Type B pancreatic cell (in vitro differentiated cells): Measurements from ENCODE around the gene SDK1. TPM values are rescaled to one million over a fixed set of nuclear protein-coding genes. Genes with fewer than 3 reads are reported as not detected.

ENCODE experiments used
- DNase-seq: peaks from one replicate; pipeline ENCODE4 v3.0.0; 2021; ENCODE audit warnings: mixed read lengths; ENCODE audit not compliant: unreplicated experiment; ENCODE audit errors: extremely low spot score
- H3K27ac Mint-ChIP-seq: 2 replicates; pipeline ENCODE4 v1.8.0; 2021; ENCODE audit warnings: mild to moderate bottlenecking, mixed read lengths
- H3K27me3 Mint-ChIP-seq: 2 replicates; pipeline ENCODE4 v1.8.0; 2021; ENCODE audit warnings: mixed read lengths
- H3K36me3 Mint-ChIP-seq: 2 replicates; pipeline ENCODE4 v1.8.0; 2021; ENCODE audit warnings: mixed read lengths
- H3K4me1 Mint-ChIP-seq: one replicate; pipeline ENCODE4 v1.8.0; 2021; ENCODE audit warnings: mixed read lengths; ENCODE audit not compliant: unreplicated experiment
- H3K4me3 Mint-ChIP-seq: 2 replicates; pipeline ENCODE4 v1.8.0; 2021; ENCODE audit warnings: mild to moderate bottlenecking, mixed read lengths
- H3K9me3 Mint-ChIP-seq: 2 replicates; pipeline ENCODE4 v1.8.0; 2021; ENCODE audit warnings: mixed read lengths
- total RNA-seq: library from RNA; stranded (reverse); gene quantifications from 2 replicates; pipeline ENCODE4 v1.2.1, GENCODE V29; 2021; ENCODE audit warnings: low replicate concordance
- TF ChIP-seq, protein P1 (sequence below): fragments of 200-600 bp; sonication (generic); conservative IDR thresholded peaks from 2 replicates; pipeline ENCODE4 v1.5.0; 2021; ENCODE audit warnings: antibody characterized with exemption, mild to moderate bottlenecking

The SDK1 gene
- total RNA-seq, 1 donor from 2014 or later, result 26.1 TPM

- no peak for DNase-seq
- Mint-ChIP-seq H3K27ac (peak overlapping the region; percentile 78), H3K27me3 (no peaks in the 10 kb centered on the region), H3K4me1 (peaks cover 9% of the 10 kb centered on the region), H3K36me3 (peaks cover 7% of the 10 kb centered on the region), H3K9me3 (peaks cover 5% of the 10 kb centered on the region), H3K4me3 (no peak overlapping the region)
- TF ChIP-seq, protein P1, sequence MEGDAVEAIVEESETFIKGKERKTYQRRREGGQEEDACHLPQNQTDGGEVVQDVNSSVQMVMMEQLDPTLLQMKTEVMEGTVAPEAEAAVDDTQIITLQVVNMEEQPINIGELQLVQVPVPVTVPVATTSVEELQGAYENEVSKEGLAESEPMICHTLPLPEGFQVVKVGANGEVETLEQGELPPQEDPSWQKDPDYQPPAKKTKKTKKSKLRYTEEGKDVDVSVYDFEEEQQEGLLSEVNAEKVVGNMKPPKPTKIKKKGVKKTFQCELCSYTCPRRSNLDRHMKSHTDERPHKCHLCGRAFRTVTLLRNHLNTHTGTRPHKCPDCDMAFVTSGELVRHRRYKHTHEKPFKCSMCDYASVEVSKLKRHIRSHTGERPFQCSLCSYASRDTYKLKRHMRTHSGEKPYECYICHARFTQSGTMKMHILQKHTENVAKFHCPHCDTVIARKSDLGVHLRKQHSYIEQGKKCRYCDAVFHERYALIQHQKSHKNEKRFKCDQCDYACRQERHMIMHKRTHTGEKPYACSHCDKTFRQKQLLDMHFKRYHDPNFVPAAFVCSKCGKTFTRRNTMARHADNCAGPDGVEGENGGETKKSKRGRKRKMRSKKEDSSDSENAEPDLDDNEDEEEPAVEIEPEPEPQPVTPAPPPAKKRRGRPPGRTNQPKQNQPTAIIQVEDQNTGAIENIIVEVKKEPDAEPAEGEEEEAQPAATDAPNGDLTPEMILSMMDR, result no peak
These were observed 25.2 kb downstream of the SDK1 start for GRCh38 chr7:3326246-3326645.

DNA sequence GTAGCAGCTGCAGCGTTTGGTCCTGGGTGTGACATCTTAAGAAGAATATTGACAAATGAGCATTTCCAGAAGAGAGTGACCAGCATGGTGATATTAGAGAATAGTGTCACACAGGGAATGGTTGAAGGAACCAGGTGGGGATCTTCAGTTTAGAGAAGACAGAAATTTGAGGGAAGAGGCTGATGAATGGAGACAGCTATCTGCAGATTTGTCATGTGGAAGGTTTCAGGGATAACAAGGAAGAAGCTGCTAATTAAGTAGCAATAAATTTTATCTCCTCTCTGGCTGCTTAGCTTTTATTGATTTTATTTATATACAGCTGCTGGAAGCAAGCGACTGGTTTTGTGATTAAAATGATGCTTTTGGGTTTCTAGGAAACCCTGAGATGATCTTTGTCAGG lies 26.0 kb downstream of the SDK1 start:
- TF ChIP-seq, protein P1, result no peak
- Mint-ChIP-seq H3K27ac (no peak overlapping the region), H3K36me3 (peaks cover 7% of the 10 kb centered on the region), H3K27me3 (no peaks in the 10 kb centered on the region), H3K4me1 (peaks cover 5% of the 10 kb centered on the region), H3K9me3 (peaks cover 5% of the 10 kb centered on the region), H3K4me3 (no peak overlapping the region)
- DNase-seq, result no peak

DNA sequence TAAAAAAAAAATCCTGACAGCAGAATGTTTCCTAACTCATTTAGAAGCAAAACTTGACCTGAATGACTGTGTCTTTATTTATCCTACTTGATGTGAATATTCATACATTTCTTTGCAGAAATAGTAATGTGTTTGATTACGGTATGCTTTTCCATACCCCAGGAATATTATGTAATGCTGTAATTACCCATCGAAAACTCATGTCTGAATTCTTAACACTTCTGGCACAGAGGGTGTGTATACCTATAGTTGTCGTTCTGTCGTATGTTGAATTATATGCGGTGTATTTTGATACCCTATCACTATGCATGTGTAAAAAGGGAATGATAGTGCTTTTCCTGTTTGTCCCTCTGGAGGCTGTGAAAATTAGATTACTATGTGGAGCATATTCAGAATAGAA lies 26.6 kb downstream of the SDK1 start:
- TF ChIP-seq, protein P1, result no peak
- Mint-ChIP-seq H3K27ac (no peak overlapping the region), H3K4me3 (no peak overlapping the region), H3K27me3 (no peaks in the 10 kb centered on the region), H3K36me3 (peaks cover 7% of the 10 kb centered on the region), H3K4me1 (peaks cover 5% of the 10 kb centered on the region), H3K9me3 (peaks cover 5% of the 10 kb centered on the region)
- DNase-seq, result no peak

- DNase-seq, result no peak
- H3K36me3 Mint-ChIP-seq, result no peaks in the 10 kb centered on the region
- no peak overlapping the region for H3K4me3 Mint-ChIP-seq
- TF ChIP-seq, protein P1, result no peak
- H3K27ac Mint-ChIP-seq, result no peak overlapping the region
- H3K9me3 Mint-ChIP-seq, result no peaks in the 10 kb centered on the region
- H3K4me1 Mint-ChIP-seq, result no peaks in the 10 kb centered on the region
- no peaks in the 10 kb centered on the region for H3K27me3 Mint-ChIP-seq
These were observed 31.3 kb downstream of the SDK1 start for GRCh38 chr7:3332308-3332707.

GRCh38 chr7:3333861-3334260 lies 32.8 kb downstream of the SDK1 start:
- peaks cover 6% of the 10 kb centered on the region for H3K4me1 Mint-ChIP-seq
- no peak overlapping the region for H3K27ac Mint-ChIP-seq
- no peak for DNase-seq
- peaks cover 9% of the 10 kb centered on the region for H3K9me3 Mint-ChIP-seq
- H3K36me3 Mint-ChIP-seq, result no peaks in the 10 kb centered on the region
- TF ChIP-seq, protein P1, result no peak
- H3K4me3 Mint-ChIP-seq, result no peak overlapping the region
- H3K27me3 Mint-ChIP-seq, result no peaks in the 10 kb centered on the region
